Measurements from ENCODE around the gene ANKRD33.

Gene ANKRD33

GRCh38 chr12:51887476-51888315 lies at the start of gene ANKRD33:
ANKRD33 (plus strand) TSS chr12:51888103; CDS start chr12:51888187, 84 bp downstream.
- Histone ChIP-seq H3K4me1 (ENCODE audit: control insufficient read depth, insufficient read depth, low read length) (peaks cover 8% of the 10 kb centered on the region), H3K36me3 (ENCODE audit: control insufficient read depth, insufficient read depth, low read length, severe bottlenecking) (no peaks in the 10 kb centered on the region), H3K9me3 (ENCODE audit: control insufficient read depth, low read length) (no peaks in the 10 kb centered on the region), H3K27me3 (replicated peaks; ENCODE audit: control insufficient read depth, insufficient read depth, low read length) (no peaks in the 10 kb centered on the region), H3K4me3 (ENCODE audit: low read length) (peak within 1 kb of the TSS; percentile 38), H3K9ac (ENCODE audit: low read length) (peak within 1 kb of the TSS; percentile 17)
- no peak for DNase-seq (ENCODE audit: low read depth)

GRCh38 chr12:51838762-51839161 lies 49.1 kb upstream of the ANKRD33 start:
- H3K4me3 ChIP-seq (ENCODE audit: low read length): no peak overlapping the region
- no peaks in the 10 kb centered on the region for H3K4me1 ChIP-seq (ENCODE audit: control insufficient read depth, insufficient read depth, low read length)
- no peak overlapping the region for H3K9ac ChIP-seq (ENCODE audit: low read length)
- no peak for DNase-seq (ENCODE audit: low read depth)
- H3K36me3 ChIP-seq (ENCODE audit: control insufficient read depth, insufficient read depth, low read length, severe bottlenecking): no peaks in the 10 kb centered on the region
- H3K9me3 ChIP-seq (ENCODE audit: control insufficient read depth, low read length): no peaks in the 10 kb centered on the region
- H3K27me3 ChIP-seq (replicated peaks; ENCODE audit: control insufficient read depth, insufficient read depth, low read length): peaks cover 64% of the 10 kb centered on the region

GRCh38 chr12:51839310-51839947 lies 48.5 kb upstream of the ANKRD33 start:
- H3K4me3 ChIP-seq (ENCODE audit: low read length): no peak overlapping the region
- H3K4me1 ChIP-seq (ENCODE audit: control insufficient read depth, insufficient read depth, low read length): no peaks in the 10 kb centered on the region
- no peak for DNase-seq (ENCODE audit: low read depth)
- H3K36me3 ChIP-seq (ENCODE audit: control insufficient read depth, insufficient read depth, low read length, severe bottlenecking): no peaks in the 10 kb centered on the region
- H3K27me3 ChIP-seq (replicated peaks; ENCODE audit: control insufficient read depth, insufficient read depth, low read length): peaks cover 64% of the 10 kb centered on the region
- H3K9ac ChIP-seq (ENCODE audit: low read length): no peak overlapping the region
- H3K9me3 ChIP-seq (ENCODE audit: control insufficient read depth, low read length): no peaks in the 10 kb centered on the region

GRCh38 chr12:51840966-51841365 lies 46.9 kb upstream of the ANKRD33 start:
- DNase-seq (ENCODE audit: low read depth): no peak
- H3K4me1 ChIP-seq (ENCODE audit: control insufficient read depth, insufficient read depth, low read length): no peaks in the 10 kb centered on the region
- H3K36me3 ChIP-seq (ENCODE audit: control insufficient read depth, insufficient read depth, low read length, severe bottlenecking): no peaks in the 10 kb centered on the region
- no peak overlapping the region for H3K4me3 ChIP-seq (ENCODE audit: low read length)
- no peaks in the 10 kb centered on the region for H3K9me3 ChIP-seq (ENCODE audit: control insufficient read depth, low read length)
- H3K27me3 ChIP-seq (replicated peaks; ENCODE audit: control insufficient read depth, insufficient read depth, low read length): peaks cover 70% of the 10 kb centered on the region
- H3K9ac ChIP-seq (ENCODE audit: low read length): no peak overlapping the region

GRCh38 chr12:51841727-51842126 lies 46.2 kb upstream of the ANKRD33 start:
- no peaks in the 10 kb centered on the region for H3K4me1 ChIP-seq (ENCODE audit: control insufficient read depth, insufficient read depth, low read length)

GRCh38 chr12:51844854-51845253 lies 43.0 kb upstream of the ANKRD33 start:
- Histone ChIP-seq H3K9me3 (ENCODE audit: control insufficient read depth, low read length) (no peaks in the 10 kb centered on the region), H3K9ac (ENCODE audit: low read length) (no peak overlapping the region), H3K27me3 (replicated peaks; ENCODE audit: control insufficient read depth, insufficient read depth, low read length) (peaks cover 57% of the 10 kb centered on the region), H3K36me3 (ENCODE audit: control insufficient read depth, insufficient read depth, low read length, severe bottlenecking) (no peaks in the 10 kb centered on the region), H3K4me1 (ENCODE audit: control insufficient read depth, insufficient read depth, low read length) (no peaks in the 10 kb centered on the region), H3K4me3 (ENCODE audit: low read length) (no peak overlapping the region)
- DNase-seq (ENCODE audit: low read depth): no peak

More at GRCh38 chr12:51841727-51842126, 46.2 kb upstream of the ANKRD33 start:
- no peak for DNase-seq (ENCODE audit: low read depth)
- no peaks in the 10 kb centered on the region for H3K9me3 ChIP-seq (ENCODE audit: control insufficient read depth, low read length)
- H3K27me3 ChIP-seq (replicated peaks; ENCODE audit: control insufficient read depth, insufficient read depth, low read length): peaks cover 77% of the 10 kb centered on the region
- no peak overlapping the region for H3K9ac ChIP-seq (ENCODE audit: low read length)
- no peak overlapping the region for H3K4me3 ChIP-seq (ENCODE audit: low read length)
- H3K36me3 ChIP-seq (ENCODE audit: control insufficient read depth, insufficient read depth, low read length, severe bottlenecking): no peaks in the 10 kb centered on the region

GRCh38 chr12:51845482-51845881 lies 42.4 kb upstream of the ANKRD33 start:
- peaks cover 52% of the 10 kb centered on the region for H3K27me3 ChIP-seq (replicated peaks; ENCODE audit: control insufficient read depth, insufficient read depth, low read length)
- H3K4me3 ChIP-seq (ENCODE audit: low read length): no peak overlapping the region
- H3K9me3 ChIP-seq (ENCODE audit: control insufficient read depth, low read length): no peaks in the 10 kb centered on the region
- no peak for DNase-seq (ENCODE audit: low read depth)
- H3K9ac ChIP-seq (ENCODE audit: low read length): no peak overlapping the region
- H3K36me3 ChIP-seq (ENCODE audit: control insufficient read depth, insufficient read depth, low read length, severe bottlenecking): no peaks in the 10 kb centered on the region
- H3K4me1 ChIP-seq (ENCODE audit: control insufficient read depth, insufficient read depth, low read length): no peaks in the 10 kb centered on the region

GRCh38 chr12:51846271-51846691 lies 41.6 kb upstream of the ANKRD33 start:
- Histone ChIP-seq H3K4me1 (ENCODE audit: control insufficient read depth, insufficient read depth, low read length) (no peaks in the 10 kb centered on the region), H3K9me3 (ENCODE audit: control insufficient read depth, low read length) (no peaks in the 10 kb centered on the region)

GRCh38 chr12:51846911-51847642 lies 40.8 kb upstream of the ANKRD33 start:
- no peaks in the 10 kb centered on the region for H3K9me3 ChIP-seq (ENCODE audit: control insufficient read depth, low read length)
- no peak overlapping the region for H3K9ac ChIP-seq (ENCODE audit: low read length)
- H3K4me3 ChIP-seq (ENCODE audit: low read length): peak overlapping the region; percentile 71
- no peaks in the 10 kb centered on the region for H3K4me1 ChIP-seq (ENCODE audit: control insufficient read depth, insufficient read depth, low read length)
- peaks cover 39% of the 10 kb centered on the region for H3K27me3 ChIP-seq (replicated peaks; ENCODE audit: control insufficient read depth, insufficient read depth, low read length)
- H3K36me3 ChIP-seq (ENCODE audit: control insufficient read depth, insufficient read depth, low read length, severe bottlenecking): no peaks in the 10 kb centered on the region
- DNase-seq (ENCODE audit: low read depth): peak; percentile 77

More at GRCh38 chr12:51846271-51846691, 41.6 kb upstream of the ANKRD33 start:
- H3K9ac ChIP-seq (ENCODE audit: low read length): no peak overlapping the region
- H3K36me3 ChIP-seq (ENCODE audit: control insufficient read depth, insufficient read depth, low read length, severe bottlenecking): no peaks in the 10 kb centered on the region
- no peak for DNase-seq (ENCODE audit: low read depth)
- no peak overlapping the region for H3K4me3 ChIP-seq (ENCODE audit: low read length)
- H3K27me3 ChIP-seq (replicated peaks; ENCODE audit: control insufficient read depth, insufficient read depth, low read length): peaks cover 47% of the 10 kb centered on the region

GRCh38 chr12:51847643-51848325 lies 40.1 kb upstream of the ANKRD33 start:
- Histone ChIP-seq H3K4me1 (ENCODE audit: control insufficient read depth, insufficient read depth, low read length) (no peaks in the 10 kb centered on the region), H3K36me3 (ENCODE audit: control insufficient read depth, insufficient read depth, low read length, severe bottlenecking) (no peaks in the 10 kb centered on the region), H3K4me3 (ENCODE audit: low read length) (peak overlapping the region; percentile 33), H3K9me3 (ENCODE audit: control insufficient read depth, low read length) (no peaks in the 10 kb centered on the region), H3K9ac (ENCODE audit: low read length) (no peak overlapping the region), H3K27me3 (replicated peaks; ENCODE audit: control insufficient read depth, insufficient read depth, low read length) (peaks cover 32% of the 10 kb centered on the region)
- DNase-seq (ENCODE audit: low read depth): peak; percentile 42
